Fibroblast of skin of left quadriceps (primary cell): Measurements from ENCODE around the gene GTF2I.
"Not testable (repeated sequence)": the region's sequence is repeated elsewhere in the genome, so short reads cannot be mapped to it uniquely, and the experiment has no call there.

Experiments used
- DNase-seq, 2 experiments: peaks; one replicate each; pipeline ENCODE4 v3.0.0-alpha.2; 2013; ENCODE audit warnings: low read depth in 2 of 2

GTF2I gene

GRCh38 chr7:74779053-74779452, 121.5 kb downstream of the GTF2I start:
- not testable (repeated sequence) for DNase-seq

GRCh38 chr7:74781746-74782145, 124.2 kb downstream of the GTF2I start:
- DNase-seq: not testable (repeated sequence)

GRCh38 chr7:74783595-74783994, 126.1 kb downstream of the GTF2I start:
- not testable (repeated sequence) for DNase-seq

- peak; percentile 56 to 64 for DNase-seq
These were observed 131.0 kb downstream of the GTF2I start for GRCh38 chr7:74788369-74789150.

- not testable (repeated sequence) for DNase-seq
These were observed 131.8 kb downstream of the GTF2I start for GRCh38 chr7:74789200-74789736.

- not testable (repeated sequence) for DNase-seq
These were observed 140.5 kb downstream of the GTF2I start for GRCh38 chr7:74797848-74798622.

GRCh38 chr7:74798644-74799043, 141.1 kb downstream of the GTF2I start:
- not testable (repeated sequence) for DNase-seq
